Choroid plexus epithelial cell (primary cell): Measurements from ENCODE around the gene ADARB2.
"Not testable (repeated sequence)": the region's sequence is repeated elsewhere in the genome, so short reads cannot be mapped to it uniquely, and the experiment has no call there.

ENCODE experiments used
- DNase-seq: peaks from one replicate; pipeline ENCODE4 v3.0.0-alpha.2; 2010; ENCODE audit warnings: low read depth
- H3K4me3 ChIP-seq: 2 replicates; pipeline ENCODE4 v1.5.1; 2011; ENCODE audit warnings: low read depth, mild to moderate bottlenecking, control low read depth, low read length, moderate library complexity
- TF ChIP-seq, protein P1 (sequence below): conservative IDR thresholded peaks from 2 replicates; pipeline ENCODE4 v1.5.1; 2011; ENCODE audit warnings: low read depth, mild to moderate bottlenecking, control low read depth, inconsistent platforms, low read length, moderate library complexity

ADARB2 gene

DNA sequence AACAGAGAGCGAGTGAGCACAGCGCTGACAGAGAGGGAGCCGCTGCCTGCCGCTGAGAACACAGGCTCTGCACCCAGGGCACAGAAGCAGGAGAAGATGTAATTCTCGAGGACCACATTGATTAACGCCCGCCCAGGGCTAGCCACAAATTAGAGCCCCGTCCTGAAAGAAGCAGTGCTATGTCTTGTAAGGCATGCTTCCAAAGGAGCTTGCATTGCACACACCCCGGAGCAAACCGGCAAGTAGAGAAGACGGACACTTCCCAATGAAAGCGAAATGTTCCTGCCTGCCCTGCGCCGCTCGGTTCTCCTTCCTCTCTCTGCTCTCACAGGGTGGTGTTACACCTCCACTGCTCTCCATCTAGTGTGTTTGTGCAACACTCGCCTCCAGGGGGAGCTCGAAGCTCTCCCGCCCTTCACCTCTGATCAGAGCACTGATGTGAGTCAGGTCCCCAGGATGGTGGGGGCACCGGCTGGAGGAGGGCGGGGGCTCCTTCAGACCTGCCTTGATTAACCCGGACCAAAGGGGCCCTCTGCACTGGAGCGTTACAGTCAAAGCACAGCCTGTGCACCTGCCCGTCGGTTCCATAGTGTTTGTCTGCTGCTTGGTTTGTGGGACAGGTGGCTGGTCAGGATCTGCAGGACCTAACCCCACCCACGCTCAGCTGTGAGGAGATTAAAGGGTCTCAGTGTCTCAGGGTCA is 316.5 kb downstream of the ADARB2 start:
- no peak overlapping the region for H3K4me3 ChIP-seq
- DNase-seq: peak; percentile 15
- TF ChIP-seq, protein P1, sequence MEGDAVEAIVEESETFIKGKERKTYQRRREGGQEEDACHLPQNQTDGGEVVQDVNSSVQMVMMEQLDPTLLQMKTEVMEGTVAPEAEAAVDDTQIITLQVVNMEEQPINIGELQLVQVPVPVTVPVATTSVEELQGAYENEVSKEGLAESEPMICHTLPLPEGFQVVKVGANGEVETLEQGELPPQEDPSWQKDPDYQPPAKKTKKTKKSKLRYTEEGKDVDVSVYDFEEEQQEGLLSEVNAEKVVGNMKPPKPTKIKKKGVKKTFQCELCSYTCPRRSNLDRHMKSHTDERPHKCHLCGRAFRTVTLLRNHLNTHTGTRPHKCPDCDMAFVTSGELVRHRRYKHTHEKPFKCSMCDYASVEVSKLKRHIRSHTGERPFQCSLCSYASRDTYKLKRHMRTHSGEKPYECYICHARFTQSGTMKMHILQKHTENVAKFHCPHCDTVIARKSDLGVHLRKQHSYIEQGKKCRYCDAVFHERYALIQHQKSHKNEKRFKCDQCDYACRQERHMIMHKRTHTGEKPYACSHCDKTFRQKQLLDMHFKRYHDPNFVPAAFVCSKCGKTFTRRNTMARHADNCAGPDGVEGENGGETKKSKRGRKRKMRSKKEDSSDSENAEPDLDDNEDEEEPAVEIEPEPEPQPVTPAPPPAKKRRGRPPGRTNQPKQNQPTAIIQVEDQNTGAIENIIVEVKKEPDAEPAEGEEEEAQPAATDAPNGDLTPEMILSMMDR: peak; percentile 32

DNA sequence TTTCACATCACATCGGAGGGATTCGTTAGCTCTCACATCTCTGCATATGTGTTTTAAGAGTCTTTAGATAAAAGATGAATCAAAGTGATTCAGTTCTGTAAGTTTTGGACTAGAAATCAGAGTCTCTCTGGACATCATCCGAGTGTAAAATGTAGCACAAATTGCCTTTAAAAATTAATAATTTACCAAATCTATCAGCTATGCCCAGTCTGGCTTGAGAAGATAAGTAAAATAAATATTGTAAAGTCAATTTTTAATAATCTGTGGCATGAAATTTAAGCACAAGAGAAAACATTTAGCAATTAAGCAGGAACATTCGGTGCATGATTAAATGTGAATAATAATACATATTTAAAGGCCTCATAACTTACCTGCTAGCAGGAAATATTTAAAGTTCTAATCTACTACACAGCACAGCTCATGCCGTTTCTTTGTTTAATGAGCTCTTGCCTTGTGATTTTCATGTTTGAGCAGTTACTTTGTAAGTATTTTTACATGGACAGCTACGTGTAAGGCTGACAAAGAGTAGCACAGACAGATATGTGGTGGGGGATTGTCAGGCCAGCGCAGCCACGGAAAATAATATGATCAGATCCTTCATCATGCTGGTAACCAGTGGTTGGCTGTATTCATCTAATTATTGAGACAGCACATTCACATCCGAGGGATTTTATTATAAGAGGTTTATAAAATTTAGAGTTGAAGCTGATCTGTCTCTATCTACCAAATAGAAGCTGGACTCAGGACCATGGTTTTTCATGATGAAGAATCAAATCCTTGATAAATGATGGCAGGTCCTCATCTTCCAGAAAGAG is 317.3 kb downstream of the ADARB2 start:
- DNase-seq: no peak
- H3K4me3 ChIP-seq: no peak overlapping the region
- TF ChIP-seq, protein P1: no peak

DNA sequence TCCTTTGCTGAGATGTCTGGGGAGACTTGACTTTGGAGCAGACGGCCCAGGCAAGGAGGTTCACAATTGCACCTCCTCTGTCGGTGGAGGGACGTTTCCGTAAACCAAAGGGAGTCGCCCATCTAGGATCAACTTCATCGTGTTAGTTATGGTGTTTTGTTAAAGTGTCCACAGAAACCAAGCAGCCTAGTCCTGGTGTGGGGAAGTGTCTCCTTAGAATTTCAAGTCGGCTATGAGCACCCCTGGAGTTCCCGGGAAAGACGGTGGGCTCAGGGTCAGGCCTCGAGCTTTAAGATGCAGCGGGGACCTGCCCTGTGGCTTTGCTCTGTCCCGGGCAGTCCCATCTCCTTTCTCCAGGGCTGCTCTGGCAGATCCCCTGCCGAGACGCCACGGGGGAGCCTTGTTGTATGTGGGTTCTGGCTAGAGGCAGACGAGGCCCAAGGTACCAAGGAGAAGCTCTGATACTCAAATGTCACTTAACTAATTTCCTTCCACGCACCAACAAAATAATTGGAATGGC is 319.2 kb downstream of the ADARB2 start:
- no peak overlapping the region for H3K4me3 ChIP-seq
- TF ChIP-seq, protein P1: no peak
- DNase-seq: no peak

DNA sequence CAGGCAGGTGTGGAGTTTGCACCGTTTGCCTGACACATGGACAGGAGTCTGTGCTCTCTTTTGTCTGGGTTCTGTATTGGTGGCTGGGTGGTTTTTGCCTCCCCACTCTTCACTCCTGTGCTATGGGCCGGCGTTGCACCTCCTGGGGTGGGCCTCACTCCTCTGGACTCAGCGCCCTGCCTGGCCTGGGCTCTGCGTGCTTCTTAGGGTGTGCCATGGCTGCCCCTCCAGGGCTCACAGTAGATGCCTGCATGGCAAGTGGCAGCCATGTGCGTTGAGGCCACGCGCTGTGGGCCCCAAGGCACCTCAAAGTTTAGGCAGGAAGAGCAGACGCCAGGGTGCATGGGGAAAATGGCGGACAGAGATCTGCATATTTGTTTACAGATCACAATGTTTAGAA is 319.8 kb downstream of the ADARB2 start:
- TF ChIP-seq, protein P1: no peak
- no peak for DNase-seq
- no peak overlapping the region for H3K4me3 ChIP-seq

DNA sequence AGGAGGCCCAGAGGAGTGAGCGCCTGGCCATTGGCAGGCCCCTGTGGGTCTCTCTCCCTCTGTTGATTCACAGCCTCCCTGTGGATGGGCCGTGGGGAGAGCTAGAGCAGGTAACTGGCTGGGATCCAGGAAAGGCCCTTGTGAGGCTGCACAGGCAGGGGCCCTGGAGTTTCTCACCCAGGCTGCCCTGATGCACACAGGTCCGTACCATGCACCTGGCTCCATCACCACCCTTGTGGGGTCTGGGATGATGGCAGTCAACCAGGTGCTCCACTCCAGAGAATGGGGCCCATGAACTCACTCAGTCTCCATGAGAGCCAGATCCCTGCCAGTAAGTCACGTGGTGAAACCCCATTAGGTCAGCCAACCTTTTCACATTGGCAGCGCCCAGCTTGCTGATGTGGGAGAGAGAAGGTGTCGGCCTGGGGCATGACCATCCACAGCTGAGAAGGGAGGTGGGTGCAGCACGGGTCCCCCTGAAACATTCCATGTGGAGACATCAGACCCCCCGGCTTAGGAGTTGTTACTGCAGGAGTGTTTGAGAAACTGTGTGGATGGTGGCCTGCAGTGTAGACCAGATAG is 320.8 kb downstream of the ADARB2 start:
- TF ChIP-seq, protein P1: no peak
- no peak for DNase-seq
- no peak overlapping the region for H3K4me3 ChIP-seq

DNA sequence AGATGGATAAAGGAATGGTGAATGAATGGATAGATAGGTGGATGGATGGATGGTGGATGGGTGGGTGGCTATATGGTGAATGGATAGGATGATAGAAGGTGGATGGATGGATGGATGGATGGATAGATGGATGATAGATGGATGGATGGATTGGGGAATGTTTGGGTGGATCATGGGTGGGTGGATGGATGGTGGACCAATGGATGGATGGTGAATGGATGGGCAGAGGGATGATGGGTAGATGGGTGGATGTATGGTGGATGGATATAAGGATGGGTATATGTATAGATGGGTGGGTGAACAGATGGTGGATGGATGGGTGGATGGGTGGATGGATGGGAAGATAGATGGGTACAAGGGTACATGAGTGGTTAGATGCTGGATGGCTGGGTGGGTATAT is 322.4 kb downstream of the ADARB2 start:
- no peak for DNase-seq
- H3K4me3 ChIP-seq: no peak overlapping the region
- TF ChIP-seq, protein P1: no peak

DNA sequence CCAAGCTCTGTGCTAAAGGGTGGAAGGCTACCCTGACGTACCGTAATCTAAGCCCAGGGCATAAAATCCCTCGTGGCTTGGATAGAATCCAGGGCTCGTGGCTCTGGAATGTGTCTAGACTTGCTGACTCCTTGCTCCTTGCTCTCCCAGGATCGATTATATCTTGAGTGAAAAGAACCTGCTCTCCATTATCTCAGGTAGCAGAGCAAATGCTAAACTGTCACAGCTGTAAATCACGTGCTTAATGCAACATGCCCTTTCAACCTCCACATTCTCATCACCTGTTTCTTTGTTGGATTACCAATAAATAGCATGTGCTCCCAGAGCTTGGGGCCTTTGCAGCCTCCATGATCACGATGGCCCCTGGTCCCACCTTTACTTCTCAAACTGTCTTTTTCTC is 323.0 kb downstream of the ADARB2 start:
- H3K4me3 ChIP-seq, DNase-seq: not testable (repeated sequence)
